Stimulated activated CD4-positive, alpha-beta T cell treated with anti-CD3 and anti-CD28 coated beads, Interleukin-15, amount 100 ng/mL, for 1 hour (primary cell): ENCODE measurements around the gene ZNF773.
"Not testable (repeated sequence)": the region's sequence is repeated elsewhere in the genome, so short reads cannot be mapped to it uniquely, and the experiment has no call there.

Source experiments
- DNase-seq, 2 donors: peaks; one replicate each; pipeline ENCODE4 v3.0.0-alpha.2; 2020; ENCODE audit warnings: low read depth in 1 of 2, low spot score in 1 of 2

Gene ZNF773

DNA sequence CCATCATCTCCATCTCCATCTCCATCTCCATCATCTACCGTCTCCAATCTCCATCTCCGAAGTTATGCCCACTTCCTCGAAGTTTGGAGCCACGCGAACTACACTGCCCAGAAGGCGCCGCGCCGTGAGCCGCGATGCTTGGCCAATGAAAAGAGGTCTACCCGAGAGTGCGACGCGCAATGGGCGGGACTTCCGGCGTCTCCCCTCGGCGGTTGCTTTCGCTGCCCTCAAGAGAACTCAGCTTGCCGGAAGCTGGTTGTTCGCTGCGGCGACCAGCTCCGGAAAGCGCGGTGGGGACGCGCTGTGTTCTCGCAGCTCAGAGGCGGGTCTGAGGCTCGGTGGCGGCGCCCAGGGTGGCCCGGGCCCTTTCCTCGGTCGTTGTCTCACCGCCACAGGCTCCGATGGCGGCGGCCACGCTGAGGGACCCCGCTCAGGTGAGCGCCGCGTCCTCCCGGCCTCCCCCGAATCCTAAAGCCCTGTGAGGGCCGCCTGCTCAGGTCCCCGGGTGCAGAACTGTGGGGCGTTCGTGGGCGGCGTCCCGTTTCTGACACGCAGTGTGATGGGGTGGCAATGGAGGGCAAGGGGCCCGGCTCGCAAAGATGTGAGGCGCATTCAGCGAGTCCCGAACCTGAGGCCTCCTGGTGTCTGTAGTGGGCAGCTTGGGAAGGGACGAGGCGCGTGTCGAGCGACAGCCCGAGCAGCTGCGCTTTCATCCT is at the start of gene ZNF773:
Gene ZNF773, plus strand, starts transcription at position 259 of the 716 bp plus-strand sequence. Its CDS starts 143 bp downstream, at position 402.
- DNase-seq, result peak; percentile 88 to 92

DNA sequence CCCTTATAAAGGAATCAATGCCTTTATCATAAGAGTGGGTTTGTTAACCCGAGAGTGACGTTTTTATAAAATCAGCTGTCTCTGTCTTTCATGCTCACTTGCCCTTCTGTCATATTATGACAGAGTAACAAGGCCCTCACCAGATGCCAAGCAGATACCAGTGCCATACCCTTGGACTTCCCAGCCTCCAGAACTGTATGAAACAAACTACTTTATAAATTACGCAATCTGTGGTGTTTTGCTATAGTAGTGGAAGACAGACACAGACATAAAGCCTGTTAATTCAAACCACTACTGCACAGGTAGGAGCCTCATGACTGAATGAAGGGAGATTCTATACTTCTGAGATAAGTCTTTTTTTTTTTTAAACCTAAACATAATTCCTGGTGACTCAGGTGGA is 47.4 kb upstream of the ZNF773 start:
- no peak for DNase-seq

DNA sequence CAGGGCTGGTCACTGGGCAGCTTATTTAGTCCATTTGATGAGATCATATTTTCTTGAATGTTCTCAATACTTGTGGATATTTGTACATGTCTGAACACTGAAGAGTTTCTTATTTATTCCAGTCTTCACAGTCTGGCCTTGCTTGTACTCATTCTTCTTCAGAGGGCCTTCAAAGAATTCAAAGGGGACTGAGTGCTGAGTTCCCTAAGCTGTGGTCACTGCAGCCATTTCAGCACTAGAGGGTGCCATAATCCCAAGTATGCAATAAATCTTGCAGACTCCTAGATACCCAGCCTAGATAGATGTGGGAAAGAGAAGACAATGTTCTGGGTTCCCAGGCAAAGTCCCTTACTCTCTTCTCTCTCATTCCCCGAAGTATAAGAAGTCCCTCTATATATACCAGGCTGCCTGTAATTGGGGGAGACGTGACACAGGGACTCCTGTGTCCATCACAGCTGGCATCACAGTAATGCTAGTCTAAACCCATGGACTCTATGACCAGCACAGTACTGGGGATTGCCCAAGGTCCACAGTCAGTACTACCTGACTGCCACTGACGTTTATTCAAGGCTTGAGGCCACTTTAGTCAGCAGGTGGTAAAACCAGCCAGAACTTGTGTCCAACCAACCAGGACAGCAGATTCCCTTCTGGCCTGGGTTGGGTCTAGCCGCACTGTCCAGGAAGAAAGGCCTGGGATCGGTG is 33.9 kb upstream of the ZNF773 start:
- DNase-seq, result no peak

DNA sequence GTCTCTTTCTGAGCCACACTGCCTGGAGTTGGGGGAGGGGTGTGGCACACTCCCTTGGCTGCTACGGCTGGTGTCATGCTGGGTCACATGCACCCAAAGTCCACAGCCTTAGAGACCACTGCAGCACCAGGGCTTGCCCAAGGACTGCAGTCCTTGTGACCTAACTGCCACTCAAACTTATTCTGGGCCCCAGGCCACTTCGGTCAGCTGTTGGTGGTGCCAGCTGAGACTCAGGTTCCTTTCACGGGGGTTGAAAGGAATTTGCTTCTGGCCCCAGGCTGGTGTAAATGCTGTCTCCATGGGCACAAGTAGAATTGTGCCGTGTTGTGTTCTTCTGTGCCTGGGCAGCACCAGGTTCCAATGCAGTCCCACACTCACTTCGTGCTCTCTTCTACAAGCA is 33.2 kb upstream of the ZNF773 start:
- DNase-seq, result no peak

DNA sequence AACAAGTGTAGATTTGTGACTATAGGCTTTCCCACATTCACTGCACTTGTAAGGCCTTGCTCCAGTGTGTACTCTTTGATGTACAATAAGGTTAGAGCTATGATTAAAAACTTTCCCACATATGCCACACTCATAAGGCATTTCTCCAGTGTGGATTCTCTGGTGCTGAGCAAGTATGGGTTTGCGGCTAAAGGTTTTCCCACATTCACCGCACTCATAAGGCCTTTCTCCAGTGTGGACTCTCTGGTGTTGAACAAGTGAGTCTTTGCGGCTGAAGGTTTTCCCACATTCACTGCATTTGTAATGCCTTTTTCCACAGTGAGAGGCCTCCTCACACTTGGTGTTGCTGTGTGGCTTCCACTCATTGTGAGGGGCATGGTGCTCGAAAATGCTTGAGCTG is 26.1 kb upstream of the ZNF773 start:
- DNase-seq, result no peak

DNA sequence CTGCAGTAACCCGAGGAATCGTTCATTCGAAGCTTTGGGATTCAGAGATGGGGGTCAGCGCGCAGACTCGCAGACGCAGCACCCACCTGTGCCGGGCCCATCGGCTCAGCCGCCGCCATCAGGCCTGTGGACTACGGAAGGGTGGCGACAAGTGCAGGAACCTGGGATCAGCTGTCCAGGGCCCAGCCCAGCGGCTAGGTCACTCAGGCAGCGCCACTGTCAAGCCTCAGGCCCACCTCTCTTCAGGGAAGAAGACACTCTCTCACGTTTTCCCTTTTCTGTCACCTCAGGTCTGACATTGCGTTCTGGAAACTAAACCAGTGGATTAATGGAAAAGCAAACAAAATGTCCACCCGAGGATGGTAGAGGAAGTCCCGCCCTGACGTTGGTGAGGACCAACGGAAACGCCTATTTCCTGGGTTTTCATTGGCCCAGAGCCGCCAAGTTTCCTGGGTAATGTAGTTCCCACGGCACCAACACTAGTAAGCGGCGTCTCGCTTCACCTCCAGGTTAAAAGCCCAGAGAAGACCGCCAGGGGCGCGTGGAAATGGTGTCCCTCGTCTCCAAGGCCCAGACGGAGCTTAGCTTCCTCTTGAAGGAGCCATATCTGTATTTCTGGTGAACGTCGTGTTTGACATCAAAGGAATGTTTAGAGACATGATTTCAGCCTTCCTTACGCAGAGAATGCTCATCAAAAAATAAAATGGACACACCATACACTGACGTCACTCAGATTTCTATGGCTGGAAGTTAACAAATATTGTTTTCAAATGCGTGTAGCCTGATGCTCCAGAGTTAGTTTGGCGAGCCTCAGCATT is 22.3 kb upstream of the ZNF773 start, which contains the start of gene ZNF772:
Gene ZNF772, minus strand, starts transcription at position 376 of the 818 bp plus-strand sequence. Its CDS starts 257 bp downstream, at position 119.
- peak; percentile 70 to 76 for DNase-seq

DNA sequence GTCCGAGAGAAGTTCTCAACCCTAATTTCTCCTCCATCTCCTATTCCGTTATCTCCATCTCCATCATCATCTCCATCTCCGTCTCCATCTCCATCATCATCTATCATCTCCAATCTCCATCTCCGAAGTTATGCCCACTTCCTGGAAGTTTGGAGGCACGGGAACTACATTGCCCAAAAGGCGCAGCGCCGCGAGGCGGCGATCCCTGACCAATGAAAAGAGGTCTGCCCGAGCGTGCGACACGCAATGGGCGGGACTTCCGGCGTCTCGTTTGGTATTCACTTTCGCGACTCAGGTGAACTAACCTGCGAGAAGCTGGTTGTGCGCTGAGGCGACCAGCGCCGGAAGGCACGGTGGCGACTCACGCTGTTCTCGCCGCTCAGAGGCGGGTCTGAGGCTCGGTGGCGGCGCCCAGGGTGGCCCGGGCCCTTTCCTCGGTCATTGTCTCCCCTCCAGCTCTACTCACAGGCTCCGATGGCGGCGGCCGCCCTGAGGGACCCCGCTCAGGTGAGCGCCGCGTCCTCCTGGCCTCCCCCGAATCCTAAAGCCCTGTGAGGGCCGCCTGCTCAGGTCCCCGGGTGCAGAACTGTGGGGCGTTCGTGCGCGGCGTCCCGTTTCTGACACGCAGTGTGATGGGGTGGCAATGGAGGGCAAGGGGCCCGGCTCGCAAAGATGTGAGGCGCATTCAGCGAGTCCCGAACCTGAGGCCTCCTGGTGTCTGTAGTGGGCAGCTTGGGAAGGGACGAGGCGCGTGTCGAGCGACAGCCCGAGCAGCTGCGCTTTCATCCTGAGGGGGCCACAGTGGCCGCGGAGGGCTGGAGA is 12.1 kb upstream of the ZNF773 start, which contains the start of gene ZNF419:
Gene ZNF419, plus strand, starts transcription at position 274 of the 822 bp plus-strand sequence. Its CDS starts 201 bp downstream, at position 475.
- DNase-seq, result peak; percentile 81 to 89

DNA sequence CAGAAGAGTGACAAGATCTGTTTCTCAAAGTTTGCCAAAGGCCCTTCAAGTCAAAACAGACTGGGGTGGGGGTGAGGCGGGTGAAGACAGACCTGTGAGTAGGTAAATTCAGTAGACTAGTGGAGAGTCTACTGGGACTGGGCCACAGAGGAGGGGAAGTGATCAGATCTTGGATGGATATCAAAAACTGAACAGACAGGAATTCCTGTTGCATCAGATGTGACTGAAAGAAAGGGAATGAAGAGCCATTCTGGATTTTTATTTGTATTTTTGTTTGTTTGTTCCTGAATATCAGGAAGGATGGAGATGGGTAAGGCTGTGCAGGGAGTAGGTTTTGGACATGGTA is 11.5 kb upstream of the ZNF773 start:
- not testable (repeated sequence) for DNase-seq

DNA sequence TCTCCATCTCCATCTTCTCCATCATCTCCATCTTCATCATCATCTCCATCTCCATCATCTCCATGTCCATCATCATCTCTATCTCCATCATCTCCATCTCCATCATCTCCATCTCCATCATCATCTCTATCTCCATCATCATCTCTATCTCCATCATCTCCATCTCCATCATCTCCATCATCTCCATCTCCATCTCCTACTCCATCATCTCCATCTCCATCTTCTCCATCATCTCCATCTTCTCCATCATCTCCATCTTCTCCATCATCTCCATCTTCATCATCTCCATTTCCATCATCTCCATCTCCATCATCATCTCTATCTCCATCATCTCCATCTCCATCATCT is 432 bp upstream of the ZNF773 start:
- DNase-seq, result not testable (repeated sequence)

DNA sequence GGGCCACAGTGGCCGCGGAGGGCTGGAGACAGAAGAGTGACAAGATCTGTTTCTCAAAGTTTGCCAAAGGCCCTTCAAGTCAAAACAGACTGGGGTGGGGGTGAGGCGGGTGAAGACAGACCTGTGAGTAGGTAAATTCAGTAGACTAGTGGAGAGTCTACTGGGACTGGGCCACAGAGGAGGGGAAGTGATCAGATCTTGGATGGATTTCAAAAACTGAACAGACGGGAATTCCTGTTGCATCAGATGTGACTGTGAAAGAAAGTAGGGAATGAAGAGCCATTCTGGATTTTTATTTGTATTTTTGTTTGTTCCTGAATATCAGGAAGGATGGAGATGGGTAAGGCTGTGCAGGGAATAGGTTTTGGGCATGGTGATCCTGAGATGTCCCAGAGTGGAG is 662 bp downstream of the ZNF773 start:
- not testable (repeated sequence) for DNase-seq

DNA sequence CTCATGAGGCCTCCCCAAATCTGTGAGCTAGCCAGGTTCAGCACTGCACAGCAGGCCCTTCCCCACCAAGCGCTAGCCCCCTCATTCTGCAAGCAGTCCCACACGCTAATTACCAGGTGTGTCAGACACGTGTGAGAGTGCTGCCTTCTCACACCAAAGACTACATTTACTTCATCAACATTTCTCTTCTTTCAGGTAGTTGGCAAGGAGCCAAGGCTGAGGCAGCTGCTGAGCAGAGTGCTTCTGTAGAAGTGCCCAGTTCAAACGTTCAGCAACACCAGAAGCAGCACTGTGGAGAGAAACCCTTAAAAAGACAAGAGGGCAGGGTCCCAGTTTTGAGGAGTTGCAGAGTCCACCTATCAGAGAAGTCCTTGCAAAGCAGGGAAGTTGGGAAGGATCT is 6.4 kb downstream of the ZNF773 start:
- DNase-seq, result no peak

DNA sequence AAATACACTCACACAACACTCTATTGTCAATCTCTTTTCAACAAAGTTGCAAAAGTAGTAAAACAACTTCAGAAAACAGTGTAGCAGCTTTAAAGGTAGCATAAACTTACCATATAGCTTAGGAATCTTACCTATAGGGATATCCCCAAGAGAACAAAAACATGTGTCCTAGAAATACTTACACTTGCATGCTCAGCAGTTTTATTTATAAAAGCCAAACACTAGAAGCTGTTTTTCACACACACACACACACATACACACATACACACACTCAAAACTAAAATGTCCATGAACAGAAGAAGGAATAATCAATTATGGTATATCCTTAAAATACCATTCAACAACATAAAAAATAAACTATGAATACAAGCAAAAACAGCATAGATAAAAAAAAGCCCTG is 11.7 kb downstream of the ZNF773 start:
- no peak for DNase-seq

DNA sequence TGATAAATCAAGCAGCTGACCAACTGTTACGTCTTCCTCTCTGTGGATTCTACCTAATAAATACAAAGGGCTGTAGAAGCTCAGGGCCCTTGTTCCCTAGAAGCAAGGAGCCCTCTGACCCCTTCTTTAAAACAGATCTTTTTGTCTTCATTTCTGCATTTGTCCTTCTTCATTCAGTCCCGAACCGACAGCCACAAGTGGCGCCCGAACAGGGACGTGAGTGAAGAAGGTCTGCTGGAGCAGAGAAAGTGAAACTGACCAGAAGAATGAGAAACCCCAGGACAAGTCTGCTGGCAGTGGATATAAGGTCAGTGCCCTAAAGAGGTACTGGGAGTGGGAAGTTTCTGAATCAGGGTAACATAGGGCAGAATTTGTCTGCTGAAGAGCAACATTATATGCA is 13.1 kb downstream of the ZNF773 start:
- no peak for DNase-seq

DNA sequence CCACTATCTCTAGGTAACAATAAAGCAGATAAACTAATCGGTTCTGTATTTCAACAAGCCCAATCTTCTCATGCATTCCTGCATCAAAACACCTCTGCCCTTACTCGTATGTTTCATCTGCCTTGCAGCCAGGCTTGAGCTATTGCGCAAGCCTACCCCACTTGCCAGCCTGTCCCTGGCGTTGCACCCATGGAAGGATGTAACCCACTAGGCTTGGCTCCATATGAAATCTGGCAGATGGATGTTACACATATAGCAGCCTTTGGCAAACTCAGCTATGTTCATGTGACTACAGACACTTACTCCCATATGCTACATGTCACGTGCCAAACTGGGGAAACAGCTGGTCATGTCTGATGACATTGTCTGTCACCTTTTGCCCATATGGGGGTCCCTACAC is 15.5 kb downstream of the ZNF773 start:
- DNase-seq, result no peak

DNA sequence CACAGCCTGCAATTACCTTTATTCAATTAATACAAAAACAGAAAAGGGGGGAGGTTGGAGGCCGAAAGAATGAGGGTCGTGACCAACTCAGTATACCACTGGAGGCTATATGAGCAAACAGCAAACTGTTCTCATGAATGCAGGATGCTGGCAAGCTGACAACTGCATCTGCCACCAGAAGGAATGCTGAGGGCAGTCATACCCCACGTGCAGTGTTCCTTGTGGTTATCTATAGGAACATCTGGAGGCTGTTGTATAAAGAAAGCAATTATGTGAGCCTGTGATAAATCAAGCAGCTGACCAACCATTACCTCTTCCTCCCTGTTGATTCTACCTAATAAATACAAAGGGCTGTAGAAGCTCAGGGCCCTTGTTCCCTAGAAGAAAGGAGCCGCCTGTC is 18.3 kb downstream of the ZNF773 start:
- DNase-seq, result not testable (repeated sequence)

DNA sequence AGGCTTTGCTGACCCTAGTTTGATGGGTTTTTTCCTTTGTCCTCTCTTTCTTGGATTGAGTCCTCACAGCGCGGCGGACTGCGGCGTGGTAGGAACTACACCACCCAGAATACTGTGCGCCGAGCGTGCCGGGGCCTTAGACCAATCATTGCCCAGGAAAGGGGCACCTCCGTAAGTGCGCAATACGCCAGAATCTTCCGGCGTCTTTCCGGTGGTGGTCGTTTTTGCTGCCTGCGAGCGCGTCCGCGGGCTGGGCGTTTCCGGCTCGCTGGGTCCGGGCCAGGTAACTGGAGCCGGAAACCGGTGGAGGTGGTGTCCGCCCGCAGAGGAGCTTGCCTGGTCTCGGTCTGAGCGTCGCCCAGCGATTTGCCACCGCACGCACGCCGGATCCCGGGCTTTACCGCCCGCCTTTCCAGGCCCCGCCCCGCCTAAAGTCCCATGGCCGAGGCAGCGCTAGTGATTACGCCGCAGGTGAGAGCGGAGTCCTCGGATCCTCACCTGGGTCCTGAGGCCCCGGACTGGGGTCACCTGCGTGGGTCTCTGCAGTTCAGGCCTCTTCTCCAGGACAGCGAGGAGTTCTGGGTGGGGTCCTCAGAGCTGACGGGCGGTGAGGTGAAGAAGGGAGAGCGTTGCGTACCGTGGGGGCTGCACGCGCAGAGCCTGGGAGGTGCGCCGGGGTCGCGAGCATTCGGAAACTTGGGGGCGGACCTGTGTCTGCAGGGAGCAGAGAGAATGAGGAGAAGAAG is 27.6 kb downstream of the ZNF773 start, which contains the start of gene ZNF549:
Gene ZNF549, plus strand, starts transcription at position 221 of the 746 bp plus-strand sequence. Its CDS starts 218 bp downstream, at position 439.
- peak; percentile 72 to 78 for DNase-seq

DNA sequence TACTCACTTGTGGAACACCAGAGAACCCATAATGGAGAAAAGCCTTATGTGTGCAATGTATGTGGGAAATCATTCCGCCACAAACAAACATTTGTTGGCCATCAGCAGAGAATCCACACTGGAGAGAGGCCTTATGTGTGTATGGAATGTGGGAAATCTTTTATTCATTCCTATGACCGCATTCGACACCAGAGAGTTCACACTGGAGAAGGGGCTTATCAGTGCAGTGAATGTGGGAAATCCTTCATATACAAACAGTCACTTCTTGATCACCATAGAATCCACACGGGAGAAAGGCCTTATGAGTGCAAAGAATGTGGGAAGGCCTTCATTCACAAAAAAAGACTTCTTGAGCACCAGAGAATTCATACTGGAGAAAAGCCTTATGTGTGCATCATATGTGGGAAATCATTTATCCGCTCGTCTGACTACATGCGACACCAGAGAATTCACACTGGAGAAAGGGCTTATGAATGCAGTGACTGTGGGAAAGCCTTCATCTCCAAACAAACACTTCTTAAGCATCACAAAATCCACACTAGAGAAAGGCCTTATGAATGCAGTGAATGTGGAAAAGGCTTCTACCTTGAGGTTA is 38.3 kb downstream of the ZNF773 start:
- DNase-seq, result no peak

DNA sequence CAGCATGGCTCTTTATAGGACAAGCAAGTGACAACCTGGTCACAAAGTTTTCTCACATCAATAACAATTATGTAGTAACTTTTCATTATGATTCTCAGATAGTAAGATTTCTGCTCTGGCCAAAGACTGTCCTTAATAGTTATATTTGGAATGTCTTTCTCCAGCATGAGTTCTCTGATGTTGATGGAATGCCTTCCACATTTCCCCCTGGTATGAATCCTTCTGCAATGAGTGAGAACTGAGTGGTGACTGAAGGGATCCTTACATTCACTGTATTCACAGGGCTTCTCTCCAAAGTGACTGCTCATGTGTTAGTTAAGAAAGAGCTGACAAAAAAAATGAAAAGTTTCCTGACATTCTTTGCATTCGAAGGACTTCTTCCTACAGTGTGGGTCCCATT is 46.8 kb downstream of the ZNF773 start:
- no peak for DNase-seq

DNA sequence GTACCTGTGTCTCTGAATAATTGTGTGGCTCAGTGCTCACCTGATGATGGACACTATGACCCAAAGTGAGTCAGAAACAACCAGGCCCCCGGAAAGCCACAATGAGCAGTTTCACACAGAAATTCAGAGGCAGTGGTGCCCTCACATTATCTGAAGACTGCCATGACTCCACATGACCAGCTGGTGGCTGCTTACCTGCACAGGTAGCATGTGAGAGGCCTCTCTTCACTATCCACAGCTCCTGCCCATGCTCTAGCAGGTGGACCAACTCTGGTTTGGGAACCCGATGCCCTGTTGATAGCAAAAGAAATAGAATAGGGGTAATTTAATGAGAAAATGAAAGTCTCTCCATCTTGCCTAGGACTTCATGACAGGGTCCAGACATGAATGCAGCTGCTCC is 52.7 kb downstream of the ZNF773 start:
- DNase-seq, result no peak

DNA sequence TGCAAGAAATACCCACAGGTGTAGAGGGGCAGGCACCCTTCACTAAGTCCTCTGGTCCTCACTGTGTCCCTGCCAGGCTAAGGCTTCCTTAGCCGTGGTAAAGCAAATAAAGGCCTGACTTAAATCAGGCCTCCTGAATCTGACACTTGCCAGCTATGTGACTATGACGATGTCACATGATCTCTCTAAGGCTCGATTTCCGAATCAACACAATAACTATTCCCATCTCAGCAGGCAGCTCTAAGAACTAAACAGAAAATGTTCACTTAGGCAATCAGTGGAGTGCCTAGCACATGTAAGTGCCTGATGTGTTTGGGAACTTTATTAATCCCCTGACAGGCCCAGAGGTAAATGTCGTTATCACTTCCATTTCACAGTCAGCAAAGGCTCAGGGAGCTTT is 57.9 kb downstream of the ZNF773 start:
- no peak for DNase-seq
